PC-3 (cell line): ENCODE data around the gene SRGAP3. TPM values are rescaled to one million over a fixed set of nuclear protein-coding genes. Genes with fewer than 3 reads are reported as not detected.

ENCODE experiments used
- ATAC-seq: fragments of 200-7000 bp; cut with Tn5 transposase; 2 replicates; pipeline ENCODE4 v1.9.1; 2020; ENCODE audit warnings: mild to moderate bottlenecking, moderate library complexity
- BruUV-seq: library from RNA; stranded (reverse); fragments of 400-500 nt; replicated peaks from 2 replicates; lab custom pipeline; 2021; lab: Mats Ljungman, UMichigan
- CTCF ChIA-PET: fragments of 300-600 bp; sonication (Branson Sonifier 250); formaldehyde crosslinking; loops from one replicate; lab custom pipeline; 2022; ENCODE audit warnings: antibody characterized with exemption; lab: Charles Lee
- POLR2A ChIA-PET: fragments of 300-600 bp; sonication (Branson Sonifier 250); formaldehyde crosslinking; loops from one replicate; lab custom pipeline; 2022; ENCODE audit warnings: antibody characterized with exemption; ENCODE audit not compliant: unreplicated experiment; lab: Charles Lee
- DNase-seq: peaks from one replicate; pipeline ENCODE4 v3.0.0-alpha.2; 2015
- H2AFZ ChIP-seq: fragments of 300-600 bp; sonication (generic); 2 replicates; pipeline ENCODE4 v1.6.0; 2016; ENCODE audit warnings: antibody characterized with exemption, low read length
- H3F3A ChIP-seq: fragments of 300-600 bp; sonication (generic); one replicate; pipeline ENCODE4 v1.6.0; 2017; ENCODE audit warnings: antibody characterized with exemption, low read length, control low read depth, mild to moderate bottlenecking; ENCODE audit not compliant: unreplicated experiment
- H3K27ac ChIP-seq: fragments of 300-600 bp; sonication (generic); 2 replicates; pipeline ENCODE4 v1.5.1; 2016; ENCODE audit warnings: mild to moderate bottlenecking, low read length
- H3K27me3 ChIP-seq: fragments of 300-600 bp; sonication (generic); 2 replicates; pipeline ENCODE4 v1.6.1; 2016; ENCODE audit warnings: low read length, mixed read lengths
- H3K36me3 ChIP-seq: fragments of 300-600 bp; sonication (generic); 2 replicates; pipeline ENCODE4 v1.6.1; 2016; ENCODE audit warnings: low read depth, mixed run types, low read length, mixed read lengths
- H3K4me1 ChIP-seq: fragments of 300-600 bp; sonication (generic); 2 replicates; pipeline ENCODE4 v1.5.1; 2016; ENCODE audit warnings: low read length; ENCODE audit not compliant: insufficient read depth
- H3K4me2 ChIP-seq: fragments of 300-600 bp; sonication (generic); 2 replicates; pipeline ENCODE4 v1.6.0; 2016; ENCODE audit warnings: low read length
- H3K4me3 ChIP-seq: fragments of 300-600 bp; sonication (generic); 2 replicates; pipeline ENCODE4 v1.5.1; 2016; ENCODE audit warnings: mild to moderate bottlenecking, low read length, mixed read lengths
- H3K79me2 ChIP-seq: fragments of 300-600 bp; sonication (generic); 2 replicates; pipeline ENCODE4 v1.6.1; 2017; ENCODE audit warnings: low read length, mixed read lengths
- H3K9ac ChIP-seq: fragments of 300-600 bp; sonication (generic); 2 replicates; pipeline ENCODE4 v1.6.0; 2016; ENCODE audit warnings: mild to moderate bottlenecking, low read length
- H3K9me2 ChIP-seq: fragments of 300-600 bp; sonication (generic); replicated peaks from 2 replicates; pipeline ENCODE4 v1.6.1; 2016; ENCODE audit warnings: mixed run types, low read length, mixed read lengths
- H3K9me3 ChIP-seq: fragments of 300-600 bp; sonication (generic); 2 replicates; pipeline ENCODE4 v1.6.1; 2016; ENCODE audit warnings: low read length, mixed read lengths
- H4K20me1 ChIP-seq: fragments of 300-600 bp; sonication (generic); 2 replicates; pipeline ENCODE4 v1.6.1; 2016; ENCODE audit warnings: low read length, mixed read lengths
- EZH2 ChIP-seq: fragments of 300-600 bp; sonication (generic); IDR thresholded peaks from one replicate; pipeline ENCODE4 v1.6.1; 2017; ENCODE audit warnings: antibody characterized with exemption, mild to moderate bottlenecking, low read length; ENCODE audit not compliant: unreplicated experiment
- EZH2phosphoT487 ChIP-seq: fragments of 300-600 bp; sonication (generic); IDR thresholded peaks from 2 replicates; pipeline ENCODE4 v1.6.1; 2018; ENCODE audit warnings: mild to moderate bottlenecking, antibody characterized with exemption, low read length, borderline replicate concordance
- intact Hi-C: fragments of 100-400 bp; cut with micrococcal nuclease; formaldehyde crosslinking; loops from 2 replicates; pipeline ENCODE4 v1.9.0; 2023
- total RNA-seq: library from RNA; depleted of rRNA; stranded (reverse); fragments of >200 nt; gene quantifications from 2 replicates; pipeline ENCODE4 v1.2.3, GENCODE V29; 2014
- TF ChIP-seq, protein P1 (sequence below): fragments of 300-600 bp; sonication (generic); conservative IDR thresholded peaks from 2 replicates; pipeline ENCODE4 v1.5.1; 2017; ENCODE audit warnings: antibody characterized with exemption, low read depth, mild to moderate bottlenecking, low read length

SRGAP3 gene
- total RNA-seq, 1 experiment from 2014 or later, result 7.5 TPM

DNA sequence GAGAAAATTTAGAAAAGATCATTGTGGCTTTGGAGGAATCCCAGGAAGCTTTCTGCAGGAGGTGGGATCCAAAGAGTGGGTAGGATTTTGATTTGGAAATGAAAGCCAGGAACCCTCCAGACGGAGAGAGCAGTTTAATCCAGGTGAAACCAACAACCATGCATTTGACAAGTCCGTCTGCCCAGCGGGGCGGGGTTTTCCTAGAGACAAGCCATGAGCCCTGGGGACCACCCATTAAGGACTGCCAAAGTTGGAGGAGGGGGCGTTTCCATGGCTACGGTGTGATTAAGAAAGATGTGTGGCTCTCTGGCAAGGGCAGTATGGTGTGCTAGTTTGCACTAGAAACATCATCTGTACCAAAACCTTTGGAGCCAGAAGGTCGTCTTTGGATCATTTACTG, 53.4 kb downstream of the SRGAP3 start:
- ChIA-PET CTCF (no interaction called here), POLR2A (no interaction called here)
- no peaks in the 10 kb centered on the region for H3K79me2 ChIP-seq
- H4K20me1 ChIP-seq, result no peaks in the 10 kb centered on the region
- no peak for TF ChIP-seq EZH2phosphoT487
- TF ChIP-seq, protein P1, sequence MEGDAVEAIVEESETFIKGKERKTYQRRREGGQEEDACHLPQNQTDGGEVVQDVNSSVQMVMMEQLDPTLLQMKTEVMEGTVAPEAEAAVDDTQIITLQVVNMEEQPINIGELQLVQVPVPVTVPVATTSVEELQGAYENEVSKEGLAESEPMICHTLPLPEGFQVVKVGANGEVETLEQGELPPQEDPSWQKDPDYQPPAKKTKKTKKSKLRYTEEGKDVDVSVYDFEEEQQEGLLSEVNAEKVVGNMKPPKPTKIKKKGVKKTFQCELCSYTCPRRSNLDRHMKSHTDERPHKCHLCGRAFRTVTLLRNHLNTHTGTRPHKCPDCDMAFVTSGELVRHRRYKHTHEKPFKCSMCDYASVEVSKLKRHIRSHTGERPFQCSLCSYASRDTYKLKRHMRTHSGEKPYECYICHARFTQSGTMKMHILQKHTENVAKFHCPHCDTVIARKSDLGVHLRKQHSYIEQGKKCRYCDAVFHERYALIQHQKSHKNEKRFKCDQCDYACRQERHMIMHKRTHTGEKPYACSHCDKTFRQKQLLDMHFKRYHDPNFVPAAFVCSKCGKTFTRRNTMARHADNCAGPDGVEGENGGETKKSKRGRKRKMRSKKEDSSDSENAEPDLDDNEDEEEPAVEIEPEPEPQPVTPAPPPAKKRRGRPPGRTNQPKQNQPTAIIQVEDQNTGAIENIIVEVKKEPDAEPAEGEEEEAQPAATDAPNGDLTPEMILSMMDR, result no peak
- no peak for TF ChIP-seq EZH2
- no peaks in the 10 kb centered on the region for H3K36me3 ChIP-seq
- DNase-seq (no peak), ATAC-seq (no peak)
- no peak overlapping the region for H3K4me2 ChIP-seq
- no peak overlapping the region for H2AFZ ChIP-seq
- peaks cover 21% of the 10 kb centered on the region for H3K4me1 ChIP-seq
- no peak overlapping the region for H3K9ac ChIP-seq
- H3F3A ChIP-seq, result no peaks in the 10 kb centered on the region
- no peaks in the 10 kb centered on the region for H3K9me3 ChIP-seq
- H3K9me2 ChIP-seq, result no peaks in the 10 kb centered on the region
- no TSS peak for BruUV-seq
- no peak overlapping the region for H3K4me3 ChIP-seq
- H3K27ac ChIP-seq, result no peak overlapping the region
- intact Hi-C loops, result no loop called here
- no peaks in the 10 kb centered on the region for H3K27me3 ChIP-seq

DNA sequence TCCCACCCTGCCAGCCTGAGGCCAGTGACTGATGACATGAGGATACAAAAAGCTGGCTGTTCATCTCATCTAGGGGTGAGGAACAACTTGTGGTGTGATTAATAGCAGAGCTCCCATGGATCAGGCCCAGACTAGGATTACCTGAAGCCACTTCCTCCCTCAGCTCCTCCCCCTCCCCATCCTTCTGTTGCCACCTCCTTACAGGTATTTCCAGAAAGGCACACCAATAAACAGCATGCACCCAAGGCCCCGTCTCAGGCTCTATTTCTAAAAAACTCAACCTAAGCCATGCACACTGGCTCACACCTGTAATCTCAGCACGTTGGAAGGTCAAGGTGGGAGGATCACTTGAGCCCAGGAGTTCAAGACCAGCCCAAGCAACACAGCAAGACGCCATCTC, 54.1 kb downstream of the SRGAP3 start:
- H3K36me3 ChIP-seq, result no peaks in the 10 kb centered on the region
- no peak overlapping the region for H2AFZ ChIP-seq
- no peaks in the 10 kb centered on the region for H4K20me1 ChIP-seq
- no peaks in the 10 kb centered on the region for H3K79me2 ChIP-seq
- peak; percentile 27 for DNase-seq
- CTCF ChIA-PET, result no interaction called here
- peak overlapping the region; percentile 64 for H3K27ac ChIP-seq
- H3K9me3 ChIP-seq, result no peaks in the 10 kb centered on the region
- POLR2A ChIA-PET, result interaction anchor here (0.5 kb wide), 1 partner anchor 19 kb away, joined by 5 read pairs; no protein-coding TSS in a partner anchor
- no peaks in the 10 kb centered on the region for H3K27me3 ChIP-seq
- H3K9ac ChIP-seq, result no peak overlapping the region; the same call in 1 of the 2 replicates
- TF ChIP-seq EZH2, result no peak
- TF ChIP-seq, protein P1, result no peak
- TF ChIP-seq EZH2phosphoT487, result no peak
- intact Hi-C loops, result loop anchor here (2.0 kb wide), 1 partner anchor 21 kb away; no protein-coding TSS in a partner anchor
- no peaks in the 10 kb centered on the region for H3F3A ChIP-seq
- H3K4me3 ChIP-seq, result no peak overlapping the region
- peaks cover 21% of the 10 kb centered on the region for H3K4me1 ChIP-seq
- no peaks in the 10 kb centered on the region for H3K9me2 ChIP-seq
- no peak overlapping the region for H3K4me2 ChIP-seq
- no peak for ATAC-seq
- BruUV-seq, result no TSS peak

DNA sequence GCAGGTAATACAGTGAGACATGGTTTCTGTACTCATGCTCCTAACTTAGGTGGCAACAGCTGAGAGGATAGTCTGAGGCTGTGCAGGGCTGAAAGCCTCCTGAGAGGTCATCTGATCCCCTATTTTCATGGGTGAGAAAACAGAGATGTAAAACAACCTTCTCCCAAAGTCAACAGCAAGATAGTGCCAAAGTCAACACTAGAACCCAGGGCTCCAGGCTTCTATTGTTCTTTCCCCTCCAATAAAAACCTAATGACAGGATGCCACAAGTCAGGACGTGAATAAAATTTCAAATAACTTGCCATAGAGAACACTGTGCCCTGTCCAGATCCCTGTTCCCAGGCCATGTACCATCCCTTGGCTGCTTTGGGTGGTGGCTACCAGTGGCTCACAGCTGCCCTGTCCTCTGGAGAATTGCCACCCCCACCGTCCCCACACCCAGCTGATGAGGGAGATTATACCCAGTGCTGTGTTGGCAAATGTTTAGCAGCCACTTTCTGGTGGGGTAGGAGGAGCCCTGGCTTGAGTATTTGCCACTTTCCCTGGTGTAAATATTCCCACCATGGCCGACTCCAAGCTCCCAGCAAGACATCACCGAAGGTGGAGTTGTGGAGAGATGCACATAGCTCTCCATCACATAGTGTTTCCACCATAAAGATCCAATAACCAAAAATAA, 54.8 kb downstream of the SRGAP3 start:
- H3K9me3 ChIP-seq, result no peaks in the 10 kb centered on the region
- peak overlapping the region; percentile 1; the same call in 1 of the 2 replicates for H3K9ac ChIP-seq
- no peaks in the 10 kb centered on the region for H4K20me1 ChIP-seq
- no peaks in the 10 kb centered on the region for H3F3A ChIP-seq
- peak overlapping the region; percentile 23 for H3K4me2 ChIP-seq
- H3K4me3 ChIP-seq, result no peak overlapping the region
- H3K79me2 ChIP-seq, result no peaks in the 10 kb centered on the region
- no TSS peak for BruUV-seq
- no peak overlapping the region for H2AFZ ChIP-seq
- CTCF ChIA-PET, result no interaction called here
- no peaks in the 10 kb centered on the region for H3K9me2 ChIP-seq
- peak; percentile 83 for DNase-seq
- TF ChIP-seq EZH2 (no peak), EZH2phosphoT487 (peak; percentile 53; the same call in 1 of the 2 replicates)
- TF ChIP-seq, protein P1, result no peak
- H3K4me1 ChIP-seq, result peaks cover 21% of the 10 kb centered on the region
- H3K36me3 ChIP-seq, result no peaks in the 10 kb centered on the region
- POLR2A ChIA-PET, result interaction anchor here (0.5 to 0.6 kb wide), 2 partner anchors 20 to 711 kb away, joined by 5 to 9 read pairs; no protein-coding TSS in a partner anchor
- no peaks in the 10 kb centered on the region for H3K27me3 ChIP-seq
- peak; percentile 94 for ATAC-seq
- H3K27ac ChIP-seq, result peak overlapping the region; percentile 64
- intact Hi-C loops, result loop anchor here (1.0 to 2.0 kb wide), 2 partner anchors 20 to 55 kb away; partner anchors contain the start of gene SRGAP3
